ENCODE results near the gene POTEG. TPM values are rescaled to one million over a fixed set of nuclear protein-coding genes. Genes with fewer than 3 reads are reported as not detected.
"Not testable (repeated sequence)": the region's sequence is repeated elsewhere in the genome, so short reads cannot be mapped to it uniquely, and the experiment has no call there.

The POTEG gene
- total RNA-seq: not detected

DNA sequence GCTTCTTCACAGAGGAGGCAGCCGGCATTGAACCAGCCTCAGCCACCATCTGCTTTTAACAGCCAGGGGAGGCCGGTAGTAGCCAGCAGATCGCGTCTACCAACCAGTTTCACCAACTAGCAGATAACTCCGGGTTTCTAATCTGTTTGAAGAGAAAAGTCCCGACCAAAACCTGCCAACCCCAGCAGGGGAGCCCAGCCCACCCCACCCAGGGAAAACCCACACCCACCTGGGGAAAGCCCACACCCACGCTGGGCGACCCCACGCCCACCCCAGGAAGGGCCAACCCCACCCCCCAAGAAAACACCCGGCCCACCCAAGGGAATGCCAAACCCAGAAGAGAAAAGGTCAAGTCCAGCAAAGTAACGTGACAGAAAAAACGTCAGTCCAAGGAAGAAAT, at the start of gene POTEG:
Gene POTEG (minus strand): TSS at position 101 of the 400 bp plus-strand sequence. CDS start 52 bp downstream, at position 49.
- H3K4me3 ChIP-seq; intact Hi-C loops (cut with DNase I): not testable (repeated sequence)
- no CpG with 5 or more reads among the region's 12 CpGs for WGBS

GRCh38 chr14:19482093-19482492, 48.0 kb upstream of the POTEG start:
- 75% methylated on average over 11 of the region's 16 CpGs for WGBS
- H3K27me3 ChIP-seq; H3K4me3 ChIP-seq; H3K4me1 ChIP-seq; H3K36me3 ChIP-seq; intact Hi-C loops (cut with DNase I); H3K9me3 ChIP-seq; H3K27ac ChIP-seq (replicated peaks in 1 of 4); DNase-seq (ENCODE audit: extremely low spot score): not testable (repeated sequence)

More for the DNA sequence above, at the start of gene POTEG:
- not testable (repeated sequence) for H3K9me3 ChIP-seq; H3K27me3 ChIP-seq; H3K4me1 ChIP-seq; DNase-seq (ENCODE audit: extremely low spot score); H3K27ac ChIP-seq (replicated peaks in 1 of 4); H3K36me3 ChIP-seq

GRCh38 chr14:19481421-19481820, 47.3 kb upstream of the POTEG start:
- H3K9me3 ChIP-seq; intact Hi-C loops (cut with DNase I); H3K4me1 ChIP-seq; H3K4me3 ChIP-seq; H3K36me3 ChIP-seq; DNase-seq (ENCODE audit: extremely low spot score); H3K27ac ChIP-seq (replicated peaks in 1 of 4); H3K27me3 ChIP-seq: not testable (repeated sequence)
- no CpG with 5 or more reads among the region's 16 CpGs for WGBS

- DNase-seq (ENCODE audit: extremely low spot score); H3K4me1 ChIP-seq; H3K36me3 ChIP-seq; H3K27ac ChIP-seq (replicated peaks in 1 of 4); H3K9me3 ChIP-seq; intact Hi-C loops (cut with DNase I); H3K4me3 ChIP-seq; H3K27me3 ChIP-seq: not testable (repeated sequence)
- no CpG with 5 or more reads among the region's 5 CpGs for WGBS
Measured at GRCh38 chr14:19480491-19480890, 46.4 kb upstream of the POTEG start.

- H3K36me3 ChIP-seq; H3K9me3 ChIP-seq; H3K27ac ChIP-seq (replicated peaks in 1 of 4); DNase-seq (ENCODE audit: extremely low spot score); H3K27me3 ChIP-seq; intact Hi-C loops (cut with DNase I); H3K4me3 ChIP-seq; H3K4me1 ChIP-seq: not testable (repeated sequence)
- 55% methylated on average over 3 of the region's 6 CpGs for WGBS
Measured at GRCh38 chr14:19445761-19446160, 11.6 kb upstream of the POTEG start.

- H3K27me3 ChIP-seq; intact Hi-C loops (cut with DNase I); H3K9me3 ChIP-seq; H3K4me3 ChIP-seq; H3K36me3 ChIP-seq; H3K27ac ChIP-seq (replicated peaks in 1 of 4); H3K4me1 ChIP-seq; DNase-seq (ENCODE audit: extremely low spot score): not testable (repeated sequence)
- no CpG with 5 or more reads among the region's 3 CpGs for WGBS
Measured at GRCh38 chr14:19439826-19440225, 5.7 kb upstream of the POTEG start.

DNA sequence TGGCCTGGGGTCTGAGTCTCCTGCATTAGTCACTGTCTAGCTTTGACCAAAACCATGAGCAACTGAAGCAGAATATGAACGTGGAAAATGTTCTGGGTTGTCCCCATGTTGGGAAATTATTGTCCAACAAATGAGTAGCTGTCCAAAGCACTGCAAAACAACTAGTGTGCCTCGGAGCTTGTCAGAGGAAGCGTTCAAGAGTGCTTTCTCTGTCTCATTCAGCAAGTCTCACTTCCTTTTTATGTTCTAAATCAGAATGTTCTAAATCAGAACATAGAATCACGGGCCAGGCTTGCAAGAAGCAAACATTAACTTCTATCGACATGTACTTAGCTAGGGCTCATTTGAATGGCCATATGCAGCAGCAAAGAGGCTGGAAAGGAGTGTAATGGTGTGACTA, 5.1 kb upstream of the POTEG start:
- intact Hi-C loops (cut with DNase I); DNase-seq (ENCODE audit: extremely low spot score); H3K4me1 ChIP-seq; H3K27ac ChIP-seq (replicated peaks in 1 of 4); H3K27me3 ChIP-seq; H3K36me3 ChIP-seq; H3K9me3 ChIP-seq; H3K4me3 ChIP-seq: not testable (repeated sequence)
- WGBS: 18% methylated on average over 2 of the region's 5 CpGs

GRCh38 chr14:19437126-19437443, 2.9 kb upstream of the POTEG start:
- intact Hi-C loops (cut with DNase I); H3K27ac ChIP-seq (replicated peaks in 1 of 4); H3K4me1 ChIP-seq; H3K27me3 ChIP-seq; DNase-seq (ENCODE audit: extremely low spot score); H3K36me3 ChIP-seq; H3K9me3 ChIP-seq; H3K4me3 ChIP-seq: not testable (repeated sequence)
- WGBS: 100% methylated on average over 1 of the region's 1 CpG

GRCh38 chr14:19436311-19437125, 2.4 kb upstream of the POTEG start:
- H3K4me3 ChIP-seq; H3K27ac ChIP-seq (replicated peaks in 1 of 4); H3K4me1 ChIP-seq; H3K9me3 ChIP-seq; H3K36me3 ChIP-seq; intact Hi-C loops (cut with DNase I); DNase-seq (ENCODE audit: extremely low spot score); H3K27me3 ChIP-seq: not testable (repeated sequence)
- WGBS: no CpG with 5 or more reads among the region's 8 CpGs

- H3K9me3 ChIP-seq; intact Hi-C loops (cut with DNase I); H3K27me3 ChIP-seq; H3K27ac ChIP-seq (replicated peaks in 1 of 4); H3K36me3 ChIP-seq; DNase-seq (ENCODE audit: extremely low spot score); H3K4me1 ChIP-seq; H3K4me3 ChIP-seq: not testable (repeated sequence)
- no CpG with 5 or more reads among the region's 2 CpGs for WGBS
Measured at GRCh38 chr14:19435852-19436251, 1.7 kb upstream of the POTEG start.

- H3K9me3 ChIP-seq; DNase-seq (ENCODE audit: extremely low spot score); H3K36me3 ChIP-seq; H3K27ac ChIP-seq (replicated peaks in 1 of 4); H3K4me1 ChIP-seq; intact Hi-C loops (cut with DNase I); H3K4me3 ChIP-seq; H3K27me3 ChIP-seq: not testable (repeated sequence)
- 74% methylated on average over 22 of the region's 53 CpGs for WGBS
Measured at GRCh38 chr14:19434891-19435290, 750 bp upstream of the POTEG start.

DNA sequence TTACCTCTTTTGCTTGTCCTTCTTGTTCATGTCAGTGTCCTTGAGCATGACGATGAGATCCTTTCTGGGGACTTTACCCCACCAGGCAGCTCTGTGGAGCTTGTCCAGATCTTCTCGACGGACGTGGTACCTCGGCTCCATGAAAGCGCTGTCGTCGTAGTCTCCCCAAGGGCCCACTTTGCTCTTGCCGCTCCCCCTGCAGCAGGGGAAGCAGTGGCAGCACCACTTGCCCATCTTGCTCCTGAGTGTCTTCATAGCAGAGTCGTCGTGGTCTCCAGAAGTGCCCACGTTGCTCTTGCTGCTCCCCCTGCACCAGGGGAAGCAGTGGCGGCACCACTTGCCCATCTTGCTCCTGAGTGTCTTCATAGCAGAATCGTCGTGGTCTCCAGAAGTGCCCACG, 376 bp downstream of the POTEG start:
- DNase-seq (ENCODE audit: extremely low spot score); H3K27ac ChIP-seq (replicated peaks in 1 of 4); H3K4me1 ChIP-seq; H3K9me3 ChIP-seq; H3K4me3 ChIP-seq; intact Hi-C loops (cut with DNase I); H3K27me3 ChIP-seq; H3K36me3 ChIP-seq: not testable (repeated sequence)
- no CpG with 5 or more reads among the region's 16 CpGs for WGBS

- 97% methylated on average over 6 of the region's 13 CpGs for WGBS
- intact Hi-C loops (cut with DNase I); H3K27ac ChIP-seq (replicated peaks in 1 of 4): not testable (repeated sequence)
Measured at GRCh38 chr14:19408519-19408918, 25.6 kb downstream of the POTEG start.

More at GRCh38 chr14:19408519-19408918, 25.6 kb downstream of the POTEG start:
- not testable (repeated sequence) for H3K9me3 ChIP-seq; DNase-seq (ENCODE audit: extremely low spot score); H3K4me1 ChIP-seq; H3K27me3 ChIP-seq; H3K4me3 ChIP-seq; H3K36me3 ChIP-seq

Data from esophagus muscularis mucosa (tissue), 4 donors.